GM18520 (cell line): ENCODE results near the gene BICDL2.

Experiments used
- ATAC-seq: cut with Tn5 transposase; IDR thresholded peaks from one replicate; pipeline ENCODE4 v1.9.1; 2021; ENCODE audit not compliant: unreplicated experiment

The BICDL2 gene

DNA sequence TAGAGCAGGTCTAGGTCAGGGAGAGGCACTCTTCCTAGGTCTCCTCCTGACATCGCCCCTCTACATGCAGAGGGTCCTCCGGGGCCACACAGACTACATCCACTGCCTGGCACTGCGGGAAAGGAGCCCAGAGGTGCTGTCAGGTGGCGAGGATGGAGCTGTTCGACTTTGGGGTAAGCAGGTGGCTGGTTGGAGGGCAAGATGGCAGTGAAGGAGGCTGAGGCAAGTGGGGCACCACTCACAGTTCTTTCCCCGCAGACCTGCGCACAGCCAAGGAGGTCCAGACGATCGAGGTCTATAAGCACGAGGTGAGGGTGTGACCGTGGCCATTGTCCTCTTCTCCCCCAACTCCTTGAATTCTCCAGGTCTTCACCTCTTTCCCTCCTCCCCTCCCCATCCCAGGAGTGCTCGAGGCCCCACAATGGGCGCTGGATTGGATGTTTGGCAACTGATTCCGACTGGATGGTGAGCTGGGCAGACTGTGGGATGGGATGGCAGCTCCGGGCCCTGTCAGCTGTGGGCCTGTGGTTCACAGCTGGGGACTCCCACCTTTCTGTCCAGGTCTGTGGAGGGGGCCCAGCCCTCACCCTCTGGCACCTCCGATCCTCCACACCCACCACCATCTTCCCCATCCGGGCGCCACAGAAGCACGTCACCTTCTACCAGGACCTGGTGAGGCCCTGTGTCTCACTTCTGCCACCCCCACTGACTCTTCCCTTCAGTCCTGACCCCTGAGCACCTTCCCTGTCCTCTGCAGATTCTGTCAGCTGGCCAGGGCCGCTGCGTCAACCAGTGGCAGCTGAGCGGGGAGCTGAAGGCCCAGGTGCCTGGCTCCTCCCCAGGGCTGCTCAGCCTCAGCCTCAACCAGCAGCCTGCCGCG is 9.9 kb downstream of the BICDL2 start:
- ATAC-seq = no peak

DNA sequence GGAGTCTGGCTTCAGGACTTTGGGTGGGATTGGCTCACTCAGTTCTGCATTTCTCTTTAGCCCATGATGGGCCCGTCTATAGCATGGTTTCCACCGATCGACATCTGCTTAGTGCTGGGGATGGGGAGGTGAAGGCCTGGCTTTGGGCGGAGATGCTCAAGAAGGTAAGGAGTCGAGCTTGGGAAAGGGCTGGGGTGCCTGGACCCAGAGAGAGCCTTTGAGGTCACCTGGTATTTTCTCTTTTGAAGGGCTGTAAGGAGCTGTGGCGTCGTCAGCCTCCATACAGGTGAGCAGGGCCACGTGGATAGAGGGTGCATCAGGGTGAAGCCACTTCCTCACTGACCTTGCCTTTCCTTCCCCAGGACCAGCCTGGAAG is 10.8 kb downstream of the BICDL2 start:
- no peak for ATAC-seq

DNA sequence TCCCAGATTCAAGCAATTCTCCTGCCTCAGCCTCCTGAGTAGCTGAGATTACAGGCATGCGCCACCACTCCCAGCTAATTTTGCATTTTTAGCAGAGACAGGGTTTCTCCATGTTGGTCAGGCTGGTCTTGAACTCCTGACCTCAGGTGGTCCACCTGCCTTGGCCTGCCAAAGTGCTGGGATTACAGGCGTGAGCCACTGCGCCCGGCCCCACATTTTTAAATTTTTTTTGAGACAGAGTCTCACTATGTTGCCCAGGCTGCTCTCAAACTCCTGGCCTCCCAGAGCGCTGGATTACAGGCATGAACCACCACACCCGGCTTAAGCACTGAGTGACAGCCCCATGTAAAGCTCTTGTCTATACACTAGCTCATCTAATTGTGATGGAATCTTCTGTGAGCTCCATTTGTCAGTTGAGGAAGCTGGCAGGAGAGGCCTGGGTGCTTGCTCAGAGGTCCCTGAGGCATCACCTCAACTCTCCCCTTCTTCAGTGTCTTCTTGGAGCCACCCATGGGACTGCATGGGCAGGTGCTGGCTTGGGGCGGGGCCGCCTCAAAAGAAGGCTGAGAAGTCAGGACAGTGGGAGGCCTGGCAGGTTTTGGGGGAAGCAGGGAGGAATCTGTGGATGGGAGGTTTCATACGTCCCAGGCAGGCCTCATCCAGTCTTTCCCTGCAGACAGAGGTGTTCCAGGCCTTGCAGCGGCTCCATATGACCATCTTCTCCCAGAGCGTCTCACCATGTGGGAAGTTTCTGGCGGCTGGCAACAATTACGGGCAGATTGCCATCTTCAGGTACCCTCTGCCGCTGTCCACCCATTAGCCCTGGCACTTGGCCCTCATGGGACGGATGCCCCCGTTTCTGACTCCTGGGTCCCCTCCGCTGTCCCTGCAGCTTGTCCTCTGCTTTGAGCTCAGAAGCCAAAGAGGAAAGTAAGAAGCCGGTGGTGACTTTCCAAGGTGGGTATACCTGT is 11.4 kb downstream of the BICDL2 start:
- ATAC-seq = no peak

DNA sequence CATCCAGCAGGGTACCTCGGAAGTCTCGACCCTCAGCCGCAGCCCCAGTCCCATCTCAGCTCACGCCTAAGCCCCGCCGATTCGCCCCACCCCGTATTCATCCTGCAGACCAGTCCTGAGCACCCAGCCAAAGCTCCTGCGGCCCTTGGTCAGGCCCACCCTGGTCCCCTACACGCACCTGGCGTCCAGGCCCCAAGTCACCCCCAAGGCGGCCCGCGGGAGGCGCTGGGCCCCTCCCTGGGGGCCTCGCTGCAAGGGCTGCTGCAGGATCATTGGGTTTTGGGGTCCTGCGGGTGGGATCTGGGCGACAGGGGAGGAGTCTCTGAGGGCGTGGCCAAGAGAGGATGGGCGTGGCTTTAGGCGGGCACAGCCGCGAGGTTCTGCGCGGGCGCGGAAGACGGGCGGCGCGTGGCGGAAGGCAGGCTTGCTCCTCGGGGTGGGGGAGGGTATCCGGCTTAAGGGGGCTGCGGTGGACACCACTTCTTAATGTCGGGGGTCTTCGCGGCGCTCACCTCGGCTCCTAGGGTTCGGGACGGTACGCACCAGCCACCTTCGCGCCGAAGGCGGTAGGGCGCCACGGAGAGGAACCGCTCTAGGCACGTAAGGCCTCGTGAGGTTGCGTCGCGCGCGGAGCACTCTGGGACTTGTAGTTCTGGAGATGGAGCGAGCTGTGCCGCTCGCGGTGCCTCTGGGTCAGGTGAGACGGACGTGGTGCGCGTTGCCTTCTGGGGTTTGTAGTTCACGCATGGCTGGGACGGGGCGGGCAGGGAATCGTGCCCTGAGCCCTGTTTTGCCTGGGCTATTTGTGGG is 12.9 kb downstream of the BICDL2 start, which contains the start of the genes HCFC1R1 and THOC6:
Gene HCFC1R1 (minus strand): TSS at position 274 of the 810 bp plus-strand sequence. CDS start 1 bp downstream, at position 273.
Gene THOC6 (plus strand): TSS at position 367 of the 810 bp plus-strand sequence. CDS start 292 bp downstream, at position 659.
- ATAC-seq = peak; percentile 78

DNA sequence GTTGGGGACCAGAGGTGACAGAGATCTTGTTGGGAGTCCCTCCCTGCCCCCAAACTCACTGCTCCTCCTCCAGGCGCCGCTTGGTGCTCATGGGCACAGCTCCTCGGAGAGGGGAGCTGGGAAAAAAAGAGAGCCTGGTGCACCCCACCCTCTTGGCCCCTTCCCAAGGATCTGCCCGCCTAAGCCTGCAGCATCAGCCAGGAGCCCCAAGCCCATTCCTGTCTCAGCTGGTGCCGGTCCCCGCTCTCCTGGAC is 13.4 kb downstream of the BICDL2 start:
- no peak for ATAC-seq

DNA sequence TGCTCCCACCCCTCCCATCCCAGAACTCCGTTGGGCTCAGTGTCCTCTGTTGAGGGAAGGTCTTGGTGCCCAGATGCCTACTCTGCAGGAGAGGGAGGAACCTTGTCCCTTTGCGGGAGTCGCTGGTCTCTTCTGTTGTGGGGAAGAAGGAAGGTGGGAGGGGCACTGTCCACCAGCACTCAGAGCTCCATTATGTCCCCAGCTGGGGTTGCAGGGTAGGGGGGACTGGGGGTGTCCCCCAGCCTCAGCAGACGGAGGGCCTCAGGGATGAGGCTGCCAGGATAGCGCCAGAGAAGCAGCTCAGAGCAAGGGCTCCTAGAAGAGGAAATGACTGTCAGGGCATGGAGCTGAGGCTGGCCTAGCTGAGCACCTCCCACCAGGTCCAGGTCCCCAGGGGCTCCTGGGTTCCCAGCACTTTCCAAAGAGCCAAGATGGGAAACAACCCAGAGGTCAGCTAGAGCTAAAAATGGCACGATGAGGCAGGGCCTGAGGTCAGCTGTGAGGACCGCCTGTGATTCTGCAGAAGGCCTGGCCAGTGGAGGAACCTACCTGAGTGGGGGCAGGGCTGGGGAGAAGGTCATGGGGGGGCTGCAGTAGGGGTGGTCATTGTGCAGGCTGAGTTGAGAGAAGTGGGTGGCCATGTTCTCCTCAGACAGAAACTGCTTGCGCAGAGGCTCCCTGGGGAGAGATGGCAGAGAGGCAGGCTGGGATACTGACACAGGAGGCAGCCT is 13.9 kb downstream of the BICDL2 start:
- no peak for ATAC-seq

DNA sequence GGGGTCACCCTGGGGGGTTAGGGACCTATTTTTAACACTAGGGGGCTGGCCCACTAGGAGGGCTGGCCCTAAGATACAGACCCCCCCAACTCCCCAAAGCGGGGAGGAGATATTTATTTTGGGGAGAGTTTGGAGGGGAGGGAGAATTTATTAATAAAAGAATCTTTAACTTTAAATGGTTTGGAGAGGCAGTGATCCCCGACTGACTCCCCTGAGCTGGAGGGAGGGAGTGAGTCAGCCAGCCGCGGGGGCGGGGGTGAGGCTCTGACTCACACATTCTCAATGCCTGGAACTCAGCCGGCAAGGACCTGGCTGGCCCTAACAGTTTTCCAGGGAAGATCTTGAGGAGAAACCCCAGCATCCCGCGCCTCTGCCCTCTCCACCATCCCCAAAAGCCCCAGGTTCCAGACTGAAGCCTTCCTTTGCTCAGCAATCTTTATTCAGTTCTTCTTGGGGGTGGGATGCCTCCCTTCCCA is 14.5 kb downstream of the BICDL2 start:
- ATAC-seq = no peak

DNA sequence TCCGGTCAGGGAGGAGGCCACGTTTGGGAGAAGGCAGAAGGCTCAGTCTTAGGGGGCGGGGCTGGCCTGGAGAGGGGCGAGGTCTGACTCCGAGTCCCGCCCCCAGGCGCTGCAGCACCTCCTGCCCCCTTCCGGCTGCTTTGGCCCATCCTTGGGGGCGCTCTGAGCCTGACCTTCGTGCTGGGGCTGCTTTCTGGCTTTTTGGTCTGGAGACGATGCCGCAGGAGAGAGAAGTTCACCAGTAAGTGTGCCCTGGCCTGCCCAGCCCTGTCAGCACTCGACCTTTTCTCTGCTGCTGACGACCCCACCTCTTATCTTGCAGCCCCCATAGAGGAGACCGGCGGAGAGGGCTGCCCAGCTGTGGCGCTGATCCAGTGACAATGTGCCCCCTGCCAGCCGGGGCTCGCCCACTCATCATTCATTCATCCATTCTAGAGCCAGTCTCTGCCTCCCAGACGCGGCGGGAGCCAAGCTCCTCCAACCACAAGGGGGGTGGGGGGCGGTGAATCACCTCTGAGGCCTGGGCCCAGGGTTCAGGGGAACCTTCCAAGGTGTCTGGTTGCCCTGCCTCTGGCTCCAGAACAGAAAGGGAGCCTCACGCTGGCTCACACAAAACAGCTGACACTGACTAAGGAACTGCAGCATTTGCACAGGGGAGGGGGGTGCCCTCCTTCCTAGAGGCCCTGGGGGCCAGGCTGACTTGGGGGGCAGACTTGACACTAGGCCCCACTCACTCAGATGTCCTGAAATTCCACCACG is 15.1 kb downstream of the BICDL2 start:
- ATAC-seq = no peak

DNA sequence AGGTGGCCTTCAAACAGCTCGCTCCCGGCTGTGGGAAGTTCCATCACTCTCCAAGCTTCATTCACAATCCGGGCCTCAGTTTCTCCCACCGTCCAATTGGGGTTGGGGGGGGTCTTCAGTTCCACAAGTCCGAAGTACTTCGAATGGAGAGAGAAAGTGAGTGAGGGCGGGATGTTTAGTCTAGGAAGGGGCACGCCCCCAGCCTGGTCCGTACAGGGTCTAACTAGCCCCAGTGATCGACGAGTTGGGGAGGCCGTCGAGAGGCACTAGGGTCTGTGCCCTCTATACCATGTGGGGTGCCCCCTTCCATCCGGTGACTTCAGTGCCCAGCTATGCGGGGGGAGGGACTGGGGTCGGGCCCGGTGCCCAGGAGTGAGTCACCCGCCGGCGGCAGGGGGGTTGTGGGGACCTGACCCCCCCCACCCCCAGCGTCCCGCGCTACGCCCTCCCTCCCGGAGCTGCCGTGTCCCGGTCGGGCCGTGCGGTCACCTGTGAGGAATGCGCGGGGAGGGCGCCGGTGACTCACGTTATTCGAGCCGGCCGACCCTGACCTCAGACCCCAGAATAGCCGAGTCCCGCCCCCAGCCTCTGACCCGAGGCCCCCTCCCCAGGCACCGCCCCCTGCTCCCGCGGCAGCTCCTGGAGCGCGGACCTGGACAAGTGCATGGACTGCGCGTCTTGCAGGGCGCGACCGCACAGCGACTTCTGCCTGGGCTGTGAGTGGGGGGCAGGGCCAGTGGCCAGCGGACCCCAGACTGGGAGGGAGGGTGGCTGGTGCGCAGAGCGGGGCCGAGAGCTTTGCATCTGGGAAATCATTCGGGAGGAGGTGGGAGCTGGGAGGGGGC is 15.9 kb downstream of the BICDL2 start:
- no peak for ATAC-seq

DNA sequence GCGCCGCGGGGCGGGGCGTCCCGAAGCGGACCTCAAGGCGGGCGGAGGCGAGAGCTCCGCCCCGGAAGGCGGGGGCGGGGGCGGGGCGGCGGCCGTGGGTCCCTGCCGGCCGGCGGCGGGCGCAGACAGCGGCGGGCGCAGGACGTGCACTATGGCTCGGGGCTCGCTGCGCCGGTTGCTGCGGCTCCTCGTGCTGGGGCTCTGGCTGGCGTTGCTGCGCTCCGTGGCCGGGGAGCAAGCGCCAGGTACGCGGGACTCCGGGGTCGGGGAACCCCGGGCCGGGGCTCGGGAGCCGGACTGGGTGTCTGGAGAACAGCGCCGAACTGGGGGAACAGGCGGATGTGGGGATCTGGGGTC is 16.5 kb downstream of the BICDL2 start, which contains the start of gene TNFRSF12A:
Gene TNFRSF12A (plus strand): TSS at position 122 of the 357 bp plus-strand sequence. CDS start 30 bp downstream, at position 152.
- ATAC-seq = no peak

DNA sequence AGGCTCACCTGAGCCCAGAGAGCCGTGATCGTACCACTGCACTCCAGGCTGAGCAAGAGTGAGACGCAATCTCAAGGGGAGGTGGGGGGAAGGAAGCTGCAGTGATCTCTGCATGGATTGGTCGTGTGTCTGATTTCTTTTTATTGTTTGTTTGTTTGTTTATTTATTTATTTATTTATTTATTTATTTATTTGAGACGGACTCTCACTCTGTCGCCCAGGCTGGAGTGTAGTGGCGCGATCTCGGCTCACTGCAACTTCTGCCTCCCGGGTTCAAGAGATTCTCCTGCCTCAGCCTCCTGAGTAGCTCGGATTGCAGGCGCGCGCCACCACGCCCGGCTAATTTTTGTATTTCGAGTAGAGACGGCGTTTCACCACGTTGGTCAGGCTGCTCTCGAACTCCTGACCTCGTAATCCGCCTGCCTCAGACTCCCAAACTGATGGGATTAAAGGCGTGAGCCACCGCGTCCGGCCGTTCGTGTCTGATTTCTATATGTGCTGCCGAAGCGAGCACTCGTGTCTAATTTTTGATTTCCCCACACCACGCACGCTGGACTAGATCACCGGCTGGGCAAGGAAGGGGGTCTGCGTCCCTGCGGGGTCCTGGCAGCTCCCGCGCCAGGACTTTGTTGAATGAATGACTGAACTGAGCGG is 17.0 kb downstream of the BICDL2 start:
- ATAC-seq = no peak

DNA sequence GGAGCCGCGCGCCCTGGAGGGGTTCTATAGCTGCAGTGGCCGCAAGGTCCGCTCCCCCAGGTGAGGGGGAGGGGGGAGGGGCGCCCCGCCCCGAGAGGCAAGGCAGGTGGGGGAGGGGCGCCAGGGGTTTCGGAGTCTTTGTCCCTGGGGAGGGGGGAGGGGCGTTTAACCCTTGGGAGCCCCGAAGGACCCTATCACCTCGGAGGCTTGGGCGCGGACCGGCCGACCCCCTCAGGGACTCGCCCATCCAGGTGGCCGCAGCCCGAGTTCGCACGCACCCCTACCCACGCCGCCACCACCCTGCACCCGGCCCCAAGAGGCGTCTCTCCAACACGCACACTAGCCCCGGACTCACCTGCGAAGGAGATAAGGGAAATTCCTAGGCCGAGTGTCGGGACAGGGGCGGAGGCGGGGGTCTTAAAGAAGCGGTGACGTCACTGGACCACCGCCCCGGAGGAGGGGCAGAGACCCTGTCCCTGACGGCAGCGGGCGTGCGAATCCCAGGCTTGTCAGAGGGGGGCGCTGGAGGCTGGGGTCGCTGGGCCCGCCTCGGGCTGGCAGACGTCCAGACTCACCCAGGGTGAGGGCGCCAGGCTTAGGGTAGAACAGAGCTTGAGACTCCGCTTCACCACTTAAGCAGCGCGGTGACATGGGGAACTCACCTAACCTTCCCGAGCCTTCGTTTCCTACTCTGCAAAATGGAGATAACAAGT is 18.8 kb downstream of the BICDL2 start, which contains the start of gene CLDN6:
Gene CLDN6 (minus strand): TSS at position 390 of the 713 bp plus-strand sequence. CDS start 2,162 bp downstream, outside the sequence.
- ATAC-seq = no peak

DNA sequence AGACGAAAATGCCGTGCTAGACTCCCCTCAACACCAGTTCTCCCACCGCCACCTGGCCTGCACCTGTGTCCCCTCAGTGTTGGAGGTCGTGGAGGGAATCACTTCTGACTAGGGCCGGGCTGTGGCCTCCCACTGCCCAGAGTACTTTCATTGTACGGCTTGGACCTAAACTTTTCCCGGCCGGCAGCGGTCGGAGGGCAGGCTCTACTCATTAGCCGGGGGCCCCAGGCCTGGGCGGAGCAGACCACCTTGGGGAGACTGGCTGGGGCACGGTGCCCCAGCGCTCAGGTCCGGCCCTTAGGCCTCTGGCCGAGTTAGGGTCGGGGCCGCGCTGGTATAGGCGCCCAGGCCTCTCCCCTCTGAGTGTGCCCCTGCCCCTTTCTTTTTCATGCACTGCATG is 19.4 kb downstream of the BICDL2 start:
- no peak for ATAC-seq

DNA sequence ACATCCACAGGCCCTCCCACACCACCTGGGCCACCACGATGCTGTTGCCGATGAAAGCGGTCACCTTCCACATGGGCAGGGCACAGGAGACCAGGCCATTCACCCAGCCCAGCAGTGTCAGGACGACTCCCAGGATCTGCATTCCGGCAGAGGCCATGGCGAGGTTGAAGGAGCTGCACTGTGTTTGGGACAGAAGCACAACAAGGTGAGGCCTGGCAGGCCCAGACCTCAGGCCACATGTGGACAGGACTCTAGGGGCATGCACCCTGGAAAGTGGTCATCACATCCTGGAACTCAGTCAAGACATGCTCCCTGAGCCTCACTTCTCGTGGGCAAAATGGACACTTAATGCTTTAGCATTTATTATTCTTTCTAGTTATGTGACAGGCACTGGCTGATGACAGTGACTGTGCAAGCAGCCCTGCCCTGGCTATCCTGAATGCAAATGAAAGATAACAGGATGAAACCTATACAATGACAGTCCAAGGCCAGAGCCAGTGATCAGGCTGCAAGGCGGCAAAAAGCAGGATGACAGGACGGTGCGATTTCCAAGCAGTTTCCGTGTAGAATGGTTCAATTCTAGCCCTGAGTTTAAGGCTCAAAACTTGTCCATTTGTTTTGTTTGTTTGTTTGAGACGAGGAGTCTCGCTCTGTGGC is 20.8 kb downstream of the BICDL2 start:
- ATAC-seq = no peak

DNA sequence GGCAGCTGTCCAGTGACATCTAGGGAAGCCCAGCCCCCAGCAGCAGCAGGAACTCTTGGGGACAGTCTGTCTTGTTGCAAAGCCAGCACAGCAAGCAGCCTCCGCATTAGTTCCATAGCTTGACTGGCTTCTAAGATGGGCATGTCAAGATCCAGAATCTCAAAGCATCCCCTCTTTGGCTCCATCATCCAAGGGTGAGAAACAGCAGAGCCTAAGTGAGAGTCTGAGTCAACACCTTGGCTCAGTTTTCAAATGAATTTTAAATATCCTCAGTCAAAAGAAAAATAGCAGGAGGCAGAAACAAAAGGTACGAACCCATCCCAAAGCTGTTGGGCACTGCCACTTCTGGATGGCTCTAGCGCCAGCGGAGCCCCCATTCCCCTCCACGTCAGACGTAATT is 21.8 kb downstream of the BICDL2 start:
- no peak for ATAC-seq

DNA sequence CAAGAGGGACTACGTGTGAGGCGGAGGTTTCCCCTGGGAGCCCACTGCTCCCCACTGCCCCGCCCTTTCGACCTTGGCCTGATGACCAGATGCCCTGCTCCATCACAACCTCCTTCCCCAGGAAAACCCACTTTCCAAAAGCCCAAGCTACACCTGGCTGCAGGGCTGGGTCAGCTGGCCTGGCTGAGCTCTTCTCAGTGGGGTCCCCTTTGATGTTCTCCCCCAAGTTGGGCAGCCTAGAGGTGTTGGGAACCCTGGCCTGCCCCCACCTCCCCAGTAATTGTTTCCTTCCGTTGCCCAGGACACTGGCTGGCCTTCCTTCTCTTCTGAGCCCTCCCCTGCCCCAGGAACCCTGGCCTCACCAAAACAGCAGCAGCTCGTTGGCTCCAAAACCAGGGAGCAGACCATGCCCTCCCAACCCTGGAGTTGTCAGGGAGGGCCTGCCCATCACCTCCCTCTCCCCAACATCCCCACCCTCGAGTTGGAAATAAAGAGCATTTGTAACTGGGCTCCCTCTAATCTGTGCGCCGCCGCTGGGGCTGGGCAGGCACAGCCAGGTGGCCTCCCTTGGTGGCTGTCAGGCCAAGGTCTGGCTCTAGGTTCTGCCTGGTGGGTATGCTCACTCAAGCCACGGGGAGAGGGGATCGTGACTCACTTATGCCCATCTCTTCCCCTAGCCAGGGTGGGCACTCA is 22.6 kb downstream of the BICDL2 start:
- ATAC-seq = no peak
